Bronchial epithelial cell (primary cell): ENCODE data around the gene FBXO24. TPM values are rescaled to one million over a fixed set of nuclear protein-coding genes. Genes with fewer than 3 reads are reported as not detected.

Experiments used
- DNase-seq: peaks from one replicate; pipeline ENCODE4 v3.0.0-alpha.2; 2010; ENCODE audit warnings: low read depth
- FAIRE-seq: peaks from 2 replicates; lab custom pipeline; 2011; peaks lifted over from hg19 to GRCh38; lab: Jason Lieb, UNC
- H3K27me3 ChIP-seq: 2 replicates; pipeline ENCODE4 v1.5.1; 2011; ENCODE audit warnings: low read length; ENCODE audit not compliant: control insufficient read depth, insufficient read depth
- H3K36me3 ChIP-seq: 2 replicates; pipeline ENCODE4 v1.5.1; 2011; ENCODE audit warnings: low read length; ENCODE audit not compliant: control insufficient read depth, insufficient read depth
- H3K4me3 ChIP-seq: 2 replicates; pipeline ENCODE4 v1.5.1; 2011; ENCODE audit warnings: mild to moderate bottlenecking, low read depth, low read length, control low read depth
- CTCF ChIP-seq: IDR thresholded peaks from 2 replicates; pipeline ENCODE4 v1.5.1; 2011; ENCODE audit warnings: mild to moderate bottlenecking, moderate library complexity, low read length, control low read depth, inconsistent platforms; ENCODE audit not compliant: insufficient read depth, severe bottlenecking
- total RNA-seq: library from RNA; depleted of rRNA; stranded (reverse); fragments of >200 nt; gene quantifications from 2 replicates; pipeline ENCODE4 v1.2.1, GENCODE V29; 2014

The FBXO24 gene
- total RNA-seq, 1 donor from 2014 or later = 0.53 TPM

DNA sequence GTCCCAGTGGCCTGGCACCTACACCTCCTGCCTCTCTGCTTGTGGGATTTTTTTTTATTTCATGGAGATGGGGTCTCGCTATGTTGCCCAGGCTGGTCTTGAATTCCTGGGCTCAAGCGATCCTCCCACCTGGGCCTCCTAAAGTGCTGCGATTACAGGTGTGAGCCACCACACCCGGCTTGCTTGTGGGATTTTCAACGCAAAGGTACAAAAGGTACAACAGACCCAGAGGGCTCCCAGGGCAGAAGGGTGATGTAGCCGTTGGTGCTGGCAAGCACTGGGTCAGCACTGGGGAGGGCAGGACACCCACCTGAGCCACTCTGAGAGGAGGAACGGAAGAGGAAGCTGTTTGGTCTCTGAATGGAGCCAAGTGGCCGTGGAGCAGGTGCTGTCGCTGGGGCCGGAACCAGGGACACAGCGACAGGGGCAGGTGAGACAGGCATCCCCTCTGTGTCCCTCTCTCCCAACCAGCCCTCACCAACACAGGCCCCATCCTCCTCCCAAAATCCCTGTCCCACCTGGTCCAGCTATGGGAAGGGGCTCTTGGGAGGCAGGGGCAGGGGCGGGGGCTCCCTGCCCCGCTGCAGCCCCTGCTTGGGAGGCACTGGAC lies 9.6 kb upstream of the FBXO24 start:
- H3K36me3 ChIP-seq = peaks cover 50% of the 10 kb centered on the region
- no peak for DNase-seq
- no peaks in the 10 kb centered on the region for H3K27me3 ChIP-seq
- no peak overlapping the region for H3K4me3 ChIP-seq
- no peak for TF ChIP-seq CTCF
- no peak for FAIRE-seq

DNA sequence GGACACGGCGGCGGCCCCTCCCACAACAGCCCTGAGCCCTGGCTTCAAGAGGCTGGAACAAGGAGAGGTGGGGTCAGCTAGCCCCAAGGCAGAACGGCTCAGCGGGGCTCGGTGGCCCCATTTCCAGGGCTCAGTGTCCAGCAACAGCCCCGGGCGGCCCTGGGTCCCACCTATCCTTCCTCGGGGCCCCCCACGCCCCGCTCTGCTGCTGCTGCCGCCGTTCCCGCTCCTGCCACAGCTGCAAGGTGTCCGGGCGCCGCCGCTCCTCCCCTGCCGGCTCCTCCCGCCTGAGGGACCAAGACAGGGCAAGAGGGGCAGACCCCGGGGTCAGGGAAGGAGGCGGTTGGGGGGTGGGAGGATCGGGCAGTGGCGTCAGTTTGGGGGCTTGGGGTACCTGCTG lies 9.0 kb upstream of the FBXO24 start:
- H3K36me3 ChIP-seq = peaks cover 56% of the 10 kb centered on the region
- H3K27me3 ChIP-seq = no peaks in the 10 kb centered on the region
- no peak overlapping the region for H3K4me3 ChIP-seq
- DNase-seq = no peak
- FAIRE-seq = no peak
- no peak for TF ChIP-seq CTCF

DNA sequence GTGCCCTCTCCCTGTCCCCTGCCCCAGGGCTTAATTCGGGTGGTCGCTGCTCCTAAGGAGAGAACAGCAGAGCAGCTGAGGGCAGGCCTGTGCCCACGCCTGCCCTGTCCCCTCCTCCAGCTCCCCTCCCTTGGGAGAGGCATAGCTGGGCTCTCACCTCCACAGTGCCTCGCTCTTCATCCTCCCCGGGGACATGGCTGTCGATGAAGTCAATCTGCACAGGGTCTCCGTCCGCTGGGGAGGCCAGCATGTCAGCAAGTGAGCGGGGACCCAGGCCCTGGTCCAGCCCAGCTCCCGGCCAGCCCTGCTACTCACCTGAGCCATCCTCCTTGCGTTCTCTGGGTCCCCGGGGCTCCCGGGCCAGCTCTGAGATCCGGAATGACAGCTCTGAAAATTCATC lies 8.6 kb upstream of the FBXO24 start:
- Histone ChIP-seq H3K36me3 (peaks cover 56% of the 10 kb centered on the region), H3K4me3 (no peak overlapping the region), H3K27me3 (no peaks in the 10 kb centered on the region)
- FAIRE-seq = no peak
- no peak for DNase-seq
- no peak for TF ChIP-seq CTCF

DNA sequence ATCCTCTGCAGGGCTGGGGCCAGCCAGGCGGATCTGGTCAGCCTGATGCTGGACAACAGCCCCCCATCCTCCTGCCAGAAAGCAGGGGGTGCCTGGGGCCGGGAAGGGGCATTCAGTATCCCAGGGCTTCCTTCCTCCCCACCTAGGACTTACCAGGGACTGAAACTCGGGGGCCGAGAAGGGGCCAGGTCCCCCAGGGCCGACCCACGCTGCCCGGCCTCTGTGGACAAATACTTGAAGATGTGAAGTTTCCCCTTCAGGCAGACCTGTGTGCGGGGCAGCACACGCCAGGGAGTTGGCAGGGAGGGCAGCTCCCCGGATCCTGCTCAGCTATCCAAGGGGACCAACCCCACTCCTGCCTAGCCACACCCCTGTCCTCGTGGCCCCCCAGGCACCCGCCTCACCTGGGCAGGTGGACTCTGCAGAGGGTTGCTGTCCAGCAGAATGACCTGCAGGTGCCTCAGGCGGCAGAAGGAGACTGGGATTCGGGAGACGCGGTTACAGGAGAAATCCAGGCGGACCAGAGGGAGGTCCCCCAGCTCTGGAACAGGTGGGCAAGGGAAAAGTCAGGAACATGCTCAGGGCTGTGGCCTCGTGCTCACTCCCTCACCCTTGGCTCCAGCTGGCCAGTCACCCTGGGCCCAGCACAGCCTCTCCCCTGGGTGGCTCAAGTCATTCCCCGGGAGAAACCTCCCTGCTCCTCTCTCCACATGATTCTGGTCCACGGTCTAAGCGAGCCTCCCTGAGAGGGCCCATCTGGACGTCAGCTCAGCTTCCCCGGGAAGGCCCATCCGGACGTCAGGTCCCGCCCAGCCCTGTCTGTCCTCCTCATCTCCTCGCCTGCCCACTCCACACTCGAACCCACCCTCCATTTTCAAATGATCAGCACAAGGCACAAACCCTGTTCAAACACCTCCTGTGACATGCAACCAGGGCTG lies 7.6 kb upstream of the FBXO24 start:
- peaks cover 54% of the 10 kb centered on the region for H3K36me3 ChIP-seq
- DNase-seq = no peak
- no peak overlapping the region for H3K4me3 ChIP-seq
- FAIRE-seq = no peak
- no peaks in the 10 kb centered on the region for H3K27me3 ChIP-seq
- no peak for TF ChIP-seq CTCF

DNA sequence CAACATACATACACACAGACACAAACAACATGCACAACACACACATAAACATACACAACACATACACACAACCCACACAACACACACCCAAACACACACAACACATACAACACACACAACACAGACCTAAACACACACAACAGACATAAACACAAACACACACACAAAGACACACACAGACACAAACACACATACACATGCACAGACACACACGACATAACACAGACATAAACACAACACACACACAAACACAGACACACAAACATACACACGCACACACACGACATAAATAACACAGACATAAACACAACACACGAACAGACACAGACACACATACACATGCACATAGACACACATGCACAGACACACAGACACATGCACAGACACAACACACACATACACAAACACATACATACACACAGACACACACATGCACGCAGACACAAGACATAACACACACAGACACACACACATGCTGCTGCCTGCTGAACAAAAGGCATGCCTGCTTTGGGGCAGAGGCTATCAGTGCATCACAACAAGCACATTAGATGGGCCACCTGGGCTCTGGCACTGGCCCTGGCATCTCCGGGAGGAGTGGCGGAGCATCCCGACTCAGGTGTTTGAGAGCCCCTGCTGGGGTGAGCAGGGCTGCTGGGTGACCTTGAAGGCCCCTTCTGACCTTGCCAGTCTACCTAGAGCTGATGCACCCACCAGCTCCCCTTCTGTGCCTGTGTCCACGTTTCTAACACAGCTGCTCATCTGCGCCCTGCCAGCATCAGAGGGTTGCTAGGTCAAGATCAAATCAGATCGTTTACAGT lies 5.5 kb upstream of the FBXO24 start:
- peaks cover 45% of the 10 kb centered on the region for H3K36me3 ChIP-seq
- FAIRE-seq = peak; percentile 96

More for the DNA sequence above, 5.5 kb upstream of the FBXO24 start:
- no peak for DNase-seq
- TF ChIP-seq CTCF = no peak
- Histone ChIP-seq H3K27me3 (no peaks in the 10 kb centered on the region), H3K4me3 (no peak overlapping the region)
